Measurements from ENCODE around the gene SENP6. TPM values are rescaled to one million over a fixed set of nuclear protein-coding genes. Genes with fewer than 3 reads are reported as not detected.

Gene SENP6
- total and polyA plus RNA-seq, 8 donors = 25.2 to 53.1 (median 41.1) TPM

DNA sequence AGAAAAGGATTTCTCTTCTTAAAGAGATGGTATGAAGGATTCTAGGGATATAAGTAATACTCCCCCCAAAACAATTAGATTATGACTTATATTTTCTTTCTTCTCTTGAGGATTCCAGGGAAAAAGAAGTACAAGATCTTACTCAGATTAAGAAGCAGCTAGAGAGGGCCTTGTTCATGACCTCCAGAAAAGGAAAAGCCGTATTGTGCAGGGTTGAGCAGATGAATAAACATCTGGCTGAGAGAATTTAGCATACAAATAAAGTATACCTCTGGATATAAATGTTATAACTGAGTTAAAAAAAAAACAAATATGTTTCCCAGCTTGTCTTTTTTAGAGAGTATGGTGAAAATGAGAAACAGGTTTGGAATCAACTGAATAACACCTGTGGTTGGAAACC, 158.6 kb downstream of the SENP6 start:
- Histone ChIP-seq H3K4me3 (no peak overlapping the region), H3K9me3 (no peaks in the 10 kb centered on the region), H3K36me3 (no peaks in the 10 kb centered on the region), H3K27ac (no peak overlapping the region), H3K4me1 (peaks cover 0 to 12% (median 0%) of the 10 kb centered on the region in 3 donors), H3K27me3 (no peaks in the 10 kb centered on the region)
- DNase-seq = no peak
- WGBS, 2 donors = 71 to 79% methylated on average over 1 of the region's 1 CpG
- intact Hi-C loops (cut with DNase I) = no loop called here
- ATAC-seq = no peak
- TF ChIP-seq CTCF (IDR thresholded peaks at IDR 0.05) = no peak
- peak; percentile 26 for FAIRE-seq

DNA sequence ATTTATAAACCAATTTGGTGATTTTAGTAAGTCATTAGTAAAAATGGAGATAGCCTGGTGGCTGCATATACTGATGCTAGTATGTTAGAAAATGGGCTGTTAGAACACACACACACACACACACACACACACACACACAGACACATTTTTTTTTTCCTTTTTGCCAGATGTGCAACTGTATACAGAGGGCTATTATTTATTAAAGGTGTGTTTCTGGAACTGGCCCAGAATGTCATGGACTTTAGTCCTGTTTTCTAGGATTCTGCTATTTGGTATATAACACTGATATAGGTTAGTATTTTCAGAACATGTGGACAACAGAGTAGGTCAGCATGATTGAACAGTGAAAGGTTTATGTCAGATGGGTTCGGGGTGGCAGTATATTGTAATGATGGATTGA, 159.8 kb downstream of the SENP6 start:
- DNase-seq (no peak), ATAC-seq (no peak), FAIRE-seq (no peak)
- no peaks in the 10 kb centered on the region for H3K9me3 ChIP-seq
- H3K4me1 ChIP-seq = peaks cover 0 to 12% (median 0%) of the 10 kb centered on the region in 3 donors
- H3K27ac ChIP-seq = no peak overlapping the region
- no peak overlapping the region for H3K4me3 ChIP-seq
- WGBS, 2 donors = 94 to 100% methylated on average over 1 of the region's 1 CpG
- no peaks in the 10 kb centered on the region for H3K27me3 ChIP-seq
- TF ChIP-seq CTCF (IDR thresholded peaks at IDR 0.05) = no peak
- no peaks in the 10 kb centered on the region for H3K36me3 ChIP-seq
- intact Hi-C loops (cut with DNase I) = no loop called here

GRCh38 chr6:75762063-75762462, 160.4 kb downstream of the SENP6 start:
- H3K27ac ChIP-seq = no peak overlapping the region
- intact Hi-C loops (cut with DNase I) = no loop called here
- H3K4me1 ChIP-seq = peaks cover 0 to 12% (median 0%) of the 10 kb centered on the region in 3 donors
- FAIRE-seq = no peak
- no peak for ATAC-seq
- no peaks in the 10 kb centered on the region for H3K36me3 ChIP-seq
- TF ChIP-seq CTCF (IDR thresholded peaks at IDR 0.05) = no peak
- no peak overlapping the region for H3K4me3 ChIP-seq
- H3K9me3 ChIP-seq = no peaks in the 10 kb centered on the region
- DNase-seq = no peak
- WGBS, 2 donors = 96 to 98% methylated on average over 8 of the region's 8 CpGs
- no peaks in the 10 kb centered on the region for H3K27me3 ChIP-seq

DNA sequence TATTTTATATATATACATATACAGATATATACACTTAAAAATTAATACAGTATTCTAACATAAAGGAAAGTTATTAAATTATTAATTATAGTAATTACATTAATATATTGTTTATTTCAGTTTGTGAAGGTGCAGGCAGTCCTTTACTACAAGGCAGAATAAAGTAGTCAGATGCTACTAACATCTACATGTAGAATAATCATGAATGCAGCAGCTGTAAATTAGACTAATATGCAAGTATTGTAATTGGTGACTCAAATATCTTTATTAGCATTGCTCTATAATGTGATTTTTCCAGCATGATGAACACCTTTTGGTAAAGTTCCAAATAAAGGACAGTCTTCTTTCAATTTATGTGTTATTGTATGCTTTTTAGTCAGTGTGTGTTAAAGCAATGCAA, 164.7 kb downstream of the SENP6 start:
- no peak overlapping the region for H3K27ac ChIP-seq
- H3K4me3 ChIP-seq = no peak overlapping the region
- H3K27me3 ChIP-seq = no peaks in the 10 kb centered on the region
- intact Hi-C loops (cut with DNase I) = no loop called here
- no peaks in the 10 kb centered on the region for H3K9me3 ChIP-seq
- TF ChIP-seq CTCF (IDR thresholded peaks at IDR 0.05) = no peak
- ATAC-seq (no peak), FAIRE-seq (no peak), DNase-seq (no peak)
- no peaks in the 10 kb centered on the region for H3K36me3 ChIP-seq
- no peaks in the 10 kb centered on the region for H3K4me1 ChIP-seq

Other genes with a start within 250 kb of the SENP6 start
- gene FILIP1, start 108.1 kb upstream of the SENP6 start, total RNA-seq = 1 to 10 TPM in 5 of 6 donors, under 1 TPM in 1; 0.88 to 3.6 (median 1.6) TPM
- gene FILIP1, start 108.1 kb upstream of the SENP6 start, polyA plus RNA-seq = under 1 TPM; 0.33 to 0.87 TPM
- gene MYO6, start 147.4 kb downstream of the SENP6 start, total RNA-seq = 10 to 100 TPM; 16.4 to 47.6 (median 19.7) TPM
- 10 to 100 TPM; 18.3 to 19.6 TPM for gene MYO6, start 147.4 kb downstream of the SENP6 start, polyA plus RNA-seq